ENCODE measurements around the gene COL6A5.
"Not testable (repeated sequence)": the region's sequence is repeated elsewhere in the genome, so short reads cannot be mapped to it uniquely, and the experiment has no call there.

COL6A5 gene

GRCh38 chr3:130433306-130433705 lies 87.8 kb downstream of the COL6A5 start:
- no peak for DNase-seq (ENCODE audit: low spot score)
- FAIRE-seq: no peak

DNA sequence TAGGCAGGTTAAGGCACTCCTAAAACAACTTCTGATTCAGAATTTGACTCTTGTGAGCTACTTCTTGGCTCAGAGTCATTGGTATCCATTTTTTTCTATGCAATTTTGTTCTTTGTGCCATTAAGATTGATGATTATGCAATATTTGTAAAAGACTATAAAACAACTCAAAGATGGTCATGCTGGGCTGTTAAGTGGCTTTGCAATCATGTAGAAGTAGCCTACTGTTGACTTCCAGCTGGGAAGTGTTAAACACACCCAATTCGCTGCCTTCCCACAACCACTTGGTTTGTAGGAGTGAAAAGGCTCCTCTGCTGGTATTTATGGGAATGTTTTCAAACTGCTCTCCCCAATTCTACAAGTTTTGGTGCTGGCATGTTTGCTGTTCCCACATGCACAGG lies 96.8 kb downstream of the COL6A5 start:
- FAIRE-seq: no peak
- no peak for DNase-seq (ENCODE audit: low spot score)

- not testable (repeated sequence) for DNase-seq (ENCODE audit: low spot score); FAIRE-seq
Measured at GRCh38 chr3:130446840-130447239, 101.4 kb downstream of the COL6A5 start.

GRCh38 chr3:130448155-130448554 lies 102.7 kb downstream of the COL6A5 start:
- not testable (repeated sequence) for FAIRE-seq; DNase-seq (ENCODE audit: low spot score)

DNA sequence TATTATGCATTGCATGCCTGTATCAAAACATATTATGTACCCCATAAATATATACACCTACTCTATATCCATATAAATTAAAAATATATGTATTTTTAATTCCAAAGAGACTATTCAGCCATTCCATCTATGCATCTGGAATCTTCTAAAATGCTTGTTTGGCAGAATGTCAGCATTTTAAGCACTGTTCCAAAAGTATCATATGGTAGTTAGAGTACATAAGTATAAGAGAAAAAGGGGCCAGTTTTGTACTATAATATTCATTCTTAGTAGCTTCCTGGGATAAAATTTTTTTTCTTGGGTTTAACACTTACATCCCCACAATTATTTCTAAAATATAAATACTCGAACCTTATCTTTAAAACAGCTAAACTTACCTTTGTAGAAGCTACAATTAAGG lies 111.1 kb downstream of the COL6A5 start:
- DNase-seq (ENCODE audit: low spot score): no peak
- no peak for FAIRE-seq

GRCh38 chr3:130457671-130458070 lies 112.2 kb downstream of the COL6A5 start:
- DNase-seq (ENCODE audit: low spot score) (no peak), FAIRE-seq (no peak)

GRCh38 chr3:130459944-130460343 lies 114.5 kb downstream of the COL6A5 start:
- FAIRE-seq (no peak), DNase-seq (ENCODE audit: low spot score) (no peak)

- DNase-seq (ENCODE audit: low spot score) (no peak), FAIRE-seq (no peak)
Measured at GRCh38 chr3:130462089-130462488, 116.6 kb downstream of the COL6A5 start.

DNA sequence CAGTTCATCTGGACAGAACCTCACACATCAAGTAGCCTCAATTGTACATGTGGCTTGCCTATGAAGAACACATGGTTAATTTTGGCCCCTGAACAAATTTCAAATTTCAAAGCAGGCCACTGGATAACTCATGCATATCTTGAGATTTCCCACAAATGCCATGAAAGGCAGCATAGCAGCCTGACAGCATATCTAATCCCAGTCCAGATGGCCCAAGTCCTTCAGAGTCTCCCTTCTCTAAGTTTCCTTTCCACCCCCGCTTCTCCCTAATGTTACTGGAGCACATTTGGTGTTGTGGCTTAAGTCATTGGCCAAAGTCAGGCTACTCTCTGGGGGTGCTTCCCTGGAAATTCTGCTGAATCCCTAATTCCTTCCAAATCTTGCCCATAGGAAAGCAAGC lies 117.7 kb downstream of the COL6A5 start:
- DNase-seq (ENCODE audit: low spot score) (no peak), FAIRE-seq (no peak)

DNA sequence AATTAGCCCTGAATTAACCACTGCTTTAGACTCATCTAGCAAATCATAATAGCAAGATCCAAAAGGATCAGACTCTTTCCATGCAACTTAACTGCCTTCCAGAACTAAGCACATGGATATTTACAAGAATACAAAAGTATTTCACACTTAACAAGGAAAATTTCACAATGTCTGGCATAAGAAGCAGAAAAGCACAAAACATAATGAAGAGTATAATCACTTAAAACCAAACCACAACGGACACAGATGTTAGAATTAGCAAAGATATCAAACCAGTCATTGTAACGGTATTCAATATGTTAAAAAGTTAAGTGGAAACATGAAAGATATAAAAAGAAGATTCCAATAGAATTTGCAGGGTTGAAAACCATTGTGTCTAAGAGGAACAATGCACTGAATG lies 120.0 kb downstream of the COL6A5 start:
- no peak for FAIRE-seq
- DNase-seq (ENCODE audit: low spot score): no peak

DNA sequence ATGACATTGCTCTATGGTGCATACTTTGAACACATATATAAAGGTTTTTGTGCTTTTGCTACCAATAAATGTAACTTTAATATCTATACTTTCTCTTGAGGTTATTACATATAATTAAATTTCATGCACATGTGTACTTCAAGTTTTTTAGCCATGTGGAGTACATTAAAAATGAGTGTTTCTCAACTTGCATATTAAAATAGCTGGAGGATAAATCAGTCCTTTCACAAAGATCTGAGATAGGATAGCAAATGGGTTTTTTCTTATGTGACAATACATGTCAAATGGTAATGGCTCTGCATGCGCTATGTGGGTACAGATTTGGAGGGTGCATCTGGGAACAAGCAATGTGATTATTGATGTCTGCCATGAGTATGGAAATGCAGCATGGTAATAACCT lies 122.8 kb downstream of the COL6A5 start:
- no peak for FAIRE-seq
- DNase-seq (ENCODE audit: low spot score): no peak

DNA sequence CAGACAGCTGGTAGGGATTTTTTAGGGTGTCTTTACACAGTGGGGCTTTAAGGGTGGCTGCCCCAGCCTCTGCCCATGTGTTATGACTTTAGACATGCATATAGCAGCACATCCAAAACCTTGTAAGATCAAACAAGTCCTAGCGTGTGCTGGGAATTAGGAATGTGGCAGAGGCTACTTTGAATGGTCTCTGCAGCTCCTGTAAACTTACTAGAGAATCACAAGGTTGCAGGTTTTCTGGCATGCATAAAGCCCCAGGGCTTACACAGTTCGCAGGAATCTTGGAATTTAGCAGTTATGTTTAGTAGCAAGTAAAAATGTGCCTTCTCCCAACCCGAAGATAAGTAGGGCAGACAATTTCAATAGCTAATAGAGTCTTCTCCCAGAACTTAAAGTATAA lies 124.7 kb downstream of the COL6A5 start:
- FAIRE-seq (no peak), DNase-seq (ENCODE audit: low spot score) (no peak)

DNA sequence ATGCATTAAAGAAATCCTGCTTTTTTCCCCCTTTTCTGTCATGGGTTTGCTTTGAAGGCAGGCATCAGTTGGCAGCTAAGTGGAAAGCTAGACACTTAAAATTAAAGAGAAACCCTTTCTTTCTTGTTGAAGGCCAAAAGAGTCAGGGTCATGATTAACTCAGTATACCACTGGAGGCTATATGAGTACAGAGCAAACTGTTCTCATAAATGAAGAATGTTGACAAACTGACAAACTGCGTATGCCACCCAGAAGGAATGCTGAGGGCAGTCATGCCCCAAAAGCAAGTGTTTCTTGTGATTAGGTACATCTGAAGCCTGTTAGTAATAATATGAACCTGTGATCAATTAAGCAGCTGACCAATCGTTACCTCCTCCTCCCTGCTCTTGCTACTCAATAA lies 127.9 kb downstream of the COL6A5 start:
- no peak for FAIRE-seq
- no peak for DNase-seq (ENCODE audit: low spot score)

DNA sequence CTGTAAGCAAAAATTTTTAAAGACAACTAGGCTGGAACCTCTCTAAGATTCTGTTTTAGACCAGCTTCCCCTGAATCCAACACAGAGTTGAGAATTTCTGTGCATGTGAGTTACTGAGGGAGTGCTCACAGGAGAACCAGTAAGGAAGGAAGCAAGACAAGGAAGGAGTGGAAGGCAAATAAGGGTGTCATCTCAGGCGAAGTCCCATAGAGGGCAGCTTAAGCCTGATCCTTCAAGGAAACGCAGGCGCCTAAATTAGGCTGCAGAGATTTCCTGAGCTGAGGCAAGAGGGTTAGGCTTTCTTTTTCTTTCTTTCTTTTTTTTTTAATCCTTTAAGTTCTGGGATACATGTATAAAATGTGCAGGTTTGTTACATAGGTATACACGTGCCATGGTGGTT lies 135.3 kb downstream of the COL6A5 start:
- DNase-seq (ENCODE audit: low spot score) (no peak), FAIRE-seq (no peak)

GRCh38 chr3:130488288-130488687 lies 142.8 kb downstream of the COL6A5 start:
- FAIRE-seq (no peak), DNase-seq (ENCODE audit: low spot score) (no peak)

DNA sequence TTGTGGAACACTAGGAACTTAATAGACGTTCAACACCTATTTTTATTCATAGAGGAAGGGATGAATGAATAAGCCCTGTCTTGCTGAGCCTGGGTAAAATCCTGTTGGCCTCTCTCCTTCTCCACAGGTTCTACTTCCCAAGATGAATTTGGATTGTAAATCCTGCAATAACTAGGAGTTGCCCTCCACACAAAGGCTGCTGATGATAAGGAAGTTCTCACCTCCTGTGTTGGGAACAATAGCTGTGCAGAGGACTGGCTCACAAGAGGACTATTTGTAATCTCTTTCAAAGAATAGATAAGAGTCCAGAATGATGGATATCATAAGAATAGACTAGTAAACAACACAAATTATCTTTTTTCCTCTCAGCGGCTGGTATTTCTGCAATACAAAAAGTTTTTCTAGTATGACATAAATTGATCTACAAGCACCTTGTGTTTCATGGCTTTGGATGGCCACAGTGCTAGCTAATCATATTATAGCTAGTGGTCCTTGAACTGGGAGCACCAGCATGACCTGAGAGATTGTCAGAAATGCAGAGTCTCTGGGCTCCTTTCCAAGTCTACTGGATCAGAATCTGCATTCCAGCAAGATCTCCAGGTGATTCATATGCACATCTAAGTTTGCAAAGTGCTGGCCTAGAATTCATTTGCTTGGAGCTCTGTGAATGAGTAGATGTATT lies 143.4 kb downstream of the COL6A5 start:
- DNase-seq (ENCODE audit: low spot score) (no peak), FAIRE-seq (no peak)

GRCh38 chr3:130490241-130490640 lies 144.8 kb downstream of the COL6A5 start:
- DNase-seq (ENCODE audit: low spot score) (no peak), FAIRE-seq (no peak)

GRCh38 chr3:130491431-130491830 lies 146.0 kb downstream of the COL6A5 start:
- DNase-seq (ENCODE audit: low spot score) (no peak), FAIRE-seq (no peak)

DNA sequence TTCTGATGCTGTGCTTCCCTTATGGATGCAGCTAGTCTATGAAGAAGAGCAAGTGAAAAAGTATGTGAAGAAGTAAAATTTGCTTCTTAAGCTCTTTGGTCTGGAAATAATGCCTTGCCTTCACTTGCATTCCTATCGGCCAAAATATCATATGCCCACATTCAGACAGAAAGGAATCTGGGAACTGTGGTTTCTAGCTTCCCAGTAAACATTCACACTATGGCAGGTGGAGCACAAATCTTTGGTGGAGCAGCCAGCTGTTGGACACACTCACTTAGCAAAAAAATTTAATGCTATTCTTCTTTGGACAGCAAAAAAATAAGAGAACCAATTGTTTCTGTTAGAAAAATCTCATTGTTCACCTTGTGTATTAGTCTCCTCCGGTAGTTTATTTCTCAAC lies 159.2 kb downstream of the COL6A5 start:
- no peak for FAIRE-seq
- DNase-seq (ENCODE audit: low spot score): no peak

DNA sequence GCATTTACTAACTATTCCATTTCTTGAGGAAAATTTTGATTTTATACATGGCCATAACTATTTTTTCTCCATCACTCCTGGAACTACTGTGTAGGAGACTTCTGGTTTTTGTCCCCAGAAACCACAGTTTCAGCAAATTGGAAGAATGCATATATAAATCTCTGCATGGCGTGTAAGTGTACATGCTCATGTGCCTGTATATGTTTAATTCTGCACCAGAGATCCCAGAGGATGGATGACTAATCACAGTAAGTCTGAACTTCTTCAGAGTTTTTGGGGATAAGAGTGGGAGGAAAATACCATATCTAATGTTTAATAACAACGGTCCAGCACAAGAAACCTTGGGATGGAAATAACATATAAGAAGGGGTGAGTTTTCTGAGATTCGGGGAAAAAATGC lies 160.6 kb downstream of the COL6A5 start:
- no peak for FAIRE-seq
- no peak for DNase-seq (ENCODE audit: low spot score)

- FAIRE-seq: no peak
- no peak for DNase-seq (ENCODE audit: low spot score)
Measured at GRCh38 chr3:130507746-130508145, 162.3 kb downstream of the COL6A5 start.

DNA sequence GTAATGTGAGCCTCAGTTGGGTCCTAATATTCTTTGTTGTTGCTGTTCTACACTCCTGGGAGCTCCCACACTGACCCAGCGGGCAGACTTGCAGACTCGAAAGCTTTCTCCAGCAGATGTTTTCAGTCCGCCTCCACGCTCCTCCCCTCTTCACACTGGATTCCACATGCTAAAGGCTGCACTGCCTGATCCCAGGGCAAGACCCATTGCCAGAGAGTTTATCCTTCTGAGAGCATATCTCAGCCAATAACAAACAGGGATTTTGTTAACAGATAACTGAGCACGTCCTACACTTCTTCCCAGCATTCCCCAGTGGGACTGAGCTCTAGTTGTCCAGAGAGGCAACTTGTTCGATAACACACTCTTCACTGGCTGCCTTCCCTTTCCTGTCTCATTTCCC lies 163.5 kb downstream of the COL6A5 start:
- FAIRE-seq (no peak), DNase-seq (ENCODE audit: low spot score) (no peak)

DNA sequence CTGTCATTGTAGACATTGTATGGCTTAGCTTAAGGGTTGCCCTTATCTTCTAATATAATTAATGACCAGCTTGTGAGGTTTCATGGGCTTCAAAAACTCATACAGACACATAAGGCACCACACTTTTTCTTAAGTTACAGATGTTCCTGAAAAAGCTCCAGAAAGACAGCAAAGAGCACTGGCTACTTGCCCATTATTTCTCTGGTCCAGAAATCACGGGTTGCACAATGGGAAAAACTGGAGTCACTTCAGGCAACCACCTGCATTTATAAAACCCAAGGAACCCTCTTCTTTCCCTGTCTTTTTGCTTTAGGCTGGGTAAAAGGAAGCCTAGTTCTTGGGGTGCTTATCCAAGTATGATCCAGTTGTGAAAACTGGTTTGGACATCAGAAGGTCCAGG lies 169.2 kb downstream of the COL6A5 start:
- FAIRE-seq: no peak
- DNase-seq (ENCODE audit: low spot score): no peak

GRCh38 chr3:130515755-130516154 lies 170.3 kb downstream of the COL6A5 start:
- no peak for FAIRE-seq

More at GRCh38 chr3:130515755-130516154, 170.3 kb downstream of the COL6A5 start:
- no peak for DNase-seq (ENCODE audit: low spot score)
